ENCODE measurements around the gene ELMO2. TPM values are rescaled to one million over a fixed set of nuclear protein-coding genes. Genes with fewer than 3 reads are reported as not detected.

ELMO2 gene
- total RNA-seq, 1 experiment from 2014 or later: 51.6 TPM

- peaks cover 40% of the 10 kb centered on the region for H3K36me3 Mint-ChIP-seq (ENCODE audit: insufficient read depth, unreplicated experiment)
- H3K27me3 Mint-ChIP-seq (ENCODE audit: unreplicated experiment): peaks cover 14% of the 10 kb centered on the region
- CTCF ChIA-PET: interaction anchor here (0.6 to 2.3 kb wide), 8 partner anchors 15 to 362 kb away, joined by 3 to 13 read pairs (median 4); no protein-coding TSS in a partner anchor
- H3K4me3 Mint-ChIP-seq (ENCODE audit: low read depth, unreplicated experiment): no peak overlapping the region
- BruUV-seq (replicated peaks): no TSS peak
- no peaks in the 10 kb centered on the region for H3K9me3 Mint-ChIP-seq (ENCODE audit: low read depth, unreplicated experiment)
- intact Hi-C loops (cut with micrococcal nuclease; ENCODE audit: unreplicated experiment): loop anchor here (2.0 kb wide), 1 partner anchor 216 kb away; no protein-coding TSS in a partner anchor
- peak; percentile 74 for DNase-seq
- peaks cover 13% of the 10 kb centered on the region for H3K4me1 Mint-ChIP-seq (ENCODE audit: low read depth, unreplicated experiment)
- H3K27ac Mint-ChIP-seq (ENCODE audit: unreplicated experiment): no peak overlapping the region
- TF ChIP-seq, protein P1, sequence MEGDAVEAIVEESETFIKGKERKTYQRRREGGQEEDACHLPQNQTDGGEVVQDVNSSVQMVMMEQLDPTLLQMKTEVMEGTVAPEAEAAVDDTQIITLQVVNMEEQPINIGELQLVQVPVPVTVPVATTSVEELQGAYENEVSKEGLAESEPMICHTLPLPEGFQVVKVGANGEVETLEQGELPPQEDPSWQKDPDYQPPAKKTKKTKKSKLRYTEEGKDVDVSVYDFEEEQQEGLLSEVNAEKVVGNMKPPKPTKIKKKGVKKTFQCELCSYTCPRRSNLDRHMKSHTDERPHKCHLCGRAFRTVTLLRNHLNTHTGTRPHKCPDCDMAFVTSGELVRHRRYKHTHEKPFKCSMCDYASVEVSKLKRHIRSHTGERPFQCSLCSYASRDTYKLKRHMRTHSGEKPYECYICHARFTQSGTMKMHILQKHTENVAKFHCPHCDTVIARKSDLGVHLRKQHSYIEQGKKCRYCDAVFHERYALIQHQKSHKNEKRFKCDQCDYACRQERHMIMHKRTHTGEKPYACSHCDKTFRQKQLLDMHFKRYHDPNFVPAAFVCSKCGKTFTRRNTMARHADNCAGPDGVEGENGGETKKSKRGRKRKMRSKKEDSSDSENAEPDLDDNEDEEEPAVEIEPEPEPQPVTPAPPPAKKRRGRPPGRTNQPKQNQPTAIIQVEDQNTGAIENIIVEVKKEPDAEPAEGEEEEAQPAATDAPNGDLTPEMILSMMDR (IDR thresholded peaks at IDR 0.05; ENCODE audit: unreplicated experiment): peak; percentile 90
These were observed 57.2 kb downstream of the ELMO2 start for GRCh38 chr20:46349035-46349741.

DNA sequence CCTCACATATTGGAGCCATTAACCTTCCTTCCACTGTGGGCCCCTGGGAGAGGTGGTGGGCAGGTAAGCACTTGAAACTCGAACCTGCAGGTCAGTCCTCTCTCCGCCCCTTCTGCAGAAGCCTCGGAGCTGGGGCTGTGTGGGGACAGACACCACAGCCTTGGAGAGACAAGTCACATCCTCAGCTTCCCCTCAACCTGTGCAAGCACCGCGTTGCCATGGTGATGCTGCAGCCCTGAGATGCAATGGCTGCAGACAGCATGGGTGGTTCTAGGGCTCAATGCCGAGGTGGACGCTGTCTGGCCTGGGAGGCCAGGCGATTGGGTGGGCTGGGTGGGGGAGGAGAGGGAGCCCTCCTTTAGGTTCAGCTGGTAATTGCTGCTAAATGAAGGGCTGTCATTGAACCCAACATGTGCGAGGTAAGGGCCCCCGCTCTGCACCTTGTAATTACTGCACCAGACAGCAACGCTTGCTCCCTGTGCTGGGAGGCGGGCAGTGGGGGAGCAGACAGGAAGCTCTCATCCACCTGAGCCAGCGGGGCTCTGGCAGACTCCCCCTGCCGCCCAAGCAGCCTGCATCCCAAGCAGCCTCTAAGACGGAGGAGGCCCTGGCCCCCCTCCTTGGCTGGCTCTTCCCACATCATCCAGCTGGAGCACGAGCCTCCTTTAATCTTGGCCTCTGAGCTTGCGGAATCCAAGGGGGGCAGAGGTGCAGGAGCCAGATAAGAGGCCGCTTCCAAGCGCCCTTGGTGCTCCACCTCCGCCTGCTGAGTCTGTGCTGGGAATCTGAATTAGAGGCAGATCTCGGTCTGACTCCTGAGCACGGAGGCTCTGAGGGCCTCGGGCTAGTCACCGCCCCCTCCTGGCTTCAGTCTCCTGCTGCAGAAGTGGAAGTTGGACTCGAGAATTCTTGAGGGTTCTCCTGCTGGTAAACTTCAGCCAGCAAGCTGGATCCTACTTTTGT lies 58.3 kb downstream of the ELMO2 start:
- no peak overlapping the region for H3K4me3 Mint-ChIP-seq (ENCODE audit: low read depth, unreplicated experiment)
- BruUV-seq (replicated peaks): no TSS peak

GRCh38 chr20:46346770-46347169 lies 59.6 kb downstream of the ELMO2 start:
- Mint-ChIP-seq H3K27ac (ENCODE audit: unreplicated experiment) (no peak overlapping the region), H3K36me3 (ENCODE audit: insufficient read depth, unreplicated experiment) (peaks cover 47% of the 10 kb centered on the region), H3K9me3 (ENCODE audit: low read depth, unreplicated experiment) (no peaks in the 10 kb centered on the region), H3K4me1 (ENCODE audit: low read depth, unreplicated experiment) (peaks cover 13% of the 10 kb centered on the region), H3K4me3 (ENCODE audit: low read depth, unreplicated experiment) (no peak overlapping the region), H3K27me3 (ENCODE audit: unreplicated experiment) (peaks cover 38% of the 10 kb centered on the region)
- TF ChIP-seq, protein P1 (IDR thresholded peaks at IDR 0.05; ENCODE audit: unreplicated experiment): no peak
- BruUV-seq (replicated peaks): TSS peak; percentile 8
- no peak for DNase-seq
- CTCF ChIA-PET: interaction anchor here (0.7 kb wide), 2 partner anchors 76 to 173 kb away, joined by 4 to 7 read pairs; no protein-coding TSS in a partner anchor
- intact Hi-C loops (cut with micrococcal nuclease; ENCODE audit: unreplicated experiment): no loop called here

More for the DNA sequence above, 58.3 kb downstream of the ELMO2 start:
- Mint-ChIP-seq H3K36me3 (ENCODE audit: insufficient read depth, unreplicated experiment) (peaks cover 47% of the 10 kb centered on the region), H3K27ac (ENCODE audit: unreplicated experiment) (no peak overlapping the region), H3K27me3 (ENCODE audit: unreplicated experiment) (peaks cover 24% of the 10 kb centered on the region), H3K9me3 (ENCODE audit: low read depth, unreplicated experiment) (no peaks in the 10 kb centered on the region), H3K4me1 (ENCODE audit: low read depth, unreplicated experiment) (peaks cover 13% of the 10 kb centered on the region)
- intact Hi-C loops (cut with micrococcal nuclease; ENCODE audit: unreplicated experiment): loop anchor here (2.0 kb wide), 1 partner anchor 215 kb away; no protein-coding TSS in a partner anchor
- TF ChIP-seq, protein P1 (IDR thresholded peaks at IDR 0.05; ENCODE audit: unreplicated experiment): no peak
- CTCF ChIA-PET: interaction anchor here (0.9 to 2.3 kb wide), 7 partner anchors 16 to 361 kb away, joined by 3 to 13 read pairs (median 3); no protein-coding TSS in a partner anchor
- no peak for DNase-seq

DNA sequence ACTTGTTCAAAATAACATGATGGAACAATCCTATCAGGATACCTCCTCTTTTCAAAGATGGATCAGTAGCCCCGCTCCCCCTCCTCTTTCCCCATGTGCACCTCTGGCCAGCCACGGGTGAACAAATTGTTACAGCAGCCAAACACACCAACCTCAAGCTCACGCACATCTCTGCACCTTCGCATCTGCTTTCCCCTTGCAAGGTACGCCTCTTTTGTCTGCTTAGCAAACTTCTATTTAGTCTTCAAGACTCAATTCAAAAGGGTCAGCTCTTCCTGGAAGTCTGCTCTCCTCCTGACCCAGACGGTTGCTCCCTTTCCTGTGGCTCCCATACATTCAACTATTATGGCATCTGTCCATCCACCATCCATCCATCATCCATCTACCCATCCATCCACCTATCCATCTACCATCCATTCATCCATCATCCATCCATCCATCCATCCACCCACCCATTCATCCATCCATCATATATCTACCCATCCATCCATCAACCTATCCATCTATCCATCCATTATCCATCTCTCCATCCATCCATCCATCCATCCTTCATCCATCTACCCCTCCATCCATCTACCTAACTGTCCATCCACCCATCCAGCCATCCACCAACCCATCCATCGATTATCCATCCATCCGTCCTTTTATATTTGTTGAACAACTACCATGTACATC lies 61.8 kb downstream of the ELMO2 start:
- CTCF ChIA-PET: interaction anchor here (0.9 kb wide), 1 partner anchor 18 kb away, joined by 3 read pairs; no protein-coding TSS in a partner anchor
- intact Hi-C loops (cut with micrococcal nuclease; ENCODE audit: unreplicated experiment): no loop called here
- peak overlapping the region; percentile 31 for H3K27ac Mint-ChIP-seq (ENCODE audit: unreplicated experiment)
- no peaks in the 10 kb centered on the region for H3K4me1 Mint-ChIP-seq (ENCODE audit: low read depth, unreplicated experiment)
- no peak overlapping the region for H3K4me3 Mint-ChIP-seq (ENCODE audit: low read depth, unreplicated experiment)
- H3K27me3 Mint-ChIP-seq (ENCODE audit: unreplicated experiment): peaks cover 57% of the 10 kb centered on the region
- H3K9me3 Mint-ChIP-seq (ENCODE audit: low read depth, unreplicated experiment): no peaks in the 10 kb centered on the region
- BruUV-seq (replicated peaks): no TSS peak
- peaks cover 37% of the 10 kb centered on the region for H3K36me3 Mint-ChIP-seq (ENCODE audit: insufficient read depth, unreplicated experiment)
- DNase-seq: no peak
- TF ChIP-seq, protein P1 (IDR thresholded peaks at IDR 0.05; ENCODE audit: unreplicated experiment): no peak
